Hepatic stellate cell (primary cell): Measurements from ENCODE around the gene TSGA10IP.
"Not testable (repeated sequence)": the region's sequence is repeated elsewhere in the genome, so short reads cannot be mapped to it uniquely, and the experiment has no call there.

ENCODE experiments used
- DNase-seq: peaks from one replicate; pipeline ENCODE4 v3.0.0; 2011; ENCODE audit warnings: low spot score

The TSGA10IP gene

DNA sequence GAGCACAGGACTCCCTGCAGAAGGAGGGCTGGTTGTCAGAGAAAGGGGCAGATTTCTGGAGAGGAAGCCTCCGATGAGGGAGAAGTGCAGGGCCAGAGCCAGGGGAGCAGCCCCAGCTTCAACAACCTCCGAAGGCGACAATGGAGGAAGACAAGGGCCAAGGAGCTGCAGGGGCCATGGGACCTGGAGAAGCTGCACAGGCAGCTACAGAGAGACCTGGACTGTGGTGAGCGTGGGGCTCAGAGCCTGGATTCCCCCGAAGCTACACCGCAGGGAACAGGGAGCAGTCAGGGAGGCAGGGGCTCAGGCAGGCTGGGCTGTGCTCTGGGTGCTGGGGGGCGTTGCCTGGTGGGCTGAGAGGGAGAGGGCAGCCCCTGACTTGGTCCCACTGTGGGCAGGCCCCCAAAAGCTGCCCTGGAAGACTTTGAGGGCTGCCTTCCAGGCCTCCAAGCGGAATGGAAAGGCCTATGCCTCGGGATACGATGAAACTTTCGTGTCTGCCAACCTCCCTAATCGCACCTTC, 2.4 kb downstream of the TSGA10IP start:
- DNase-seq, result no peak

DNA sequence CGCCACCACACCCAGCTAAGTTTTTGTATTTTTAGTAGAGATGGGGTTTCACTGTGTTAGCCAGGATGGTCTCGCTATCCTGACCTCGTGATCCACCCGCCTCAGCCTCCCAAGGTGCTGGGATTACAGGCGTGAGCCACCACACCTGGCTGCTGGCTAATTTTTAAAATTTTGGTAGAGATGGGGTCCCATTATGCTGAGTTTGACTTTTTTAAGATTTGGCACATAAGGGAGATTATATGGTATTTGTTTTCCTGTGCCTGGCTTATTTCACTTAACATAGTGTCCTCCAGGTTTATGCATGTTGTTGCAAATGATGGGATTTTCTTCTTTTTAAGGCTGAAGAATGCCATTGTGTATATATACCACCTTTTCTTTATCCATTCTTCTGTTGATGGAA, 5.4 kb downstream of the TSGA10IP start:
- not testable (repeated sequence) for DNase-seq

DNA sequence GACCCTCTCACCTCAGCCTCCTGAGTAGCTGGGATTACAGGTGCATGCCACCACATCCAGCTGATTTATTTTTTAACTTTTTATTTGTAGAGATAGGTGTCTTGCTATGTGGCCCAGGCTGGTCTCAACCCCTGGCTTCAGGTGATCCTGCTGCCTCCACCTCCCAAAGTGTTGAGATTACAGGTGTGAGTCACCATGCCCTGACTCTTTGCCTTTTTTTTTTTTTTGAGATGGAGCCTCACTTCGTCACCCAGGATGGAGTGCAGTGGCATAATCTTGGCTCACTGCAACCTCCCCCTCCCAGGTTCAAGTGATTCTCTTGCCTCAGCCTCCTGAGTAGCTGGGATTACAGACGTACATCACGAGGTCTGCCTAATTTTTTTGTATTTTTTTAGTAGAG, 6.4 kb downstream of the TSGA10IP start:
- not testable (repeated sequence) for DNase-seq

DNA sequence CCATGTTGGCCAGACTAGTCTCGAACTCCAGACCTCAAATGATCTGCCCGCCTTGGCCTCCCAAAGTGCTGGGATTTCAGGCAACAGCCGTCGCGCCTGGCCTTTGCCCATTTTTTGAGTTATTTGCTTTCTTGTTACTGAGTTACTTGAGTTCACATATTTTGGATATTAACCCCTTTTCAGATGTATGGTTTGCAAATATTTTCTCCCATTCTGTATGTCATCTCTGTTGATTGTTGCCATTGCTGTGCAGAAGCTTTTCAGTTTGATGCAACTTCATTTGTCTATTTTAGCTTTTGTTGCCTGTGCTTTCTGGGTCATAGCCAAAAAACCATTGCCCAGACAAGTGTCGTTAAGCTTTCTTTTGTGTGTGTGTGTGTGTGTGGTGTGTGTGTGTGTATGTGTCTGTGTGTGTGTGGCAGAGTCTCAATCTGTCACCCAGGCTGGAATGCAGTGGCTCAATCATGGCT, 6.8 kb downstream of the TSGA10IP start:
- no peak for DNase-seq

DNA sequence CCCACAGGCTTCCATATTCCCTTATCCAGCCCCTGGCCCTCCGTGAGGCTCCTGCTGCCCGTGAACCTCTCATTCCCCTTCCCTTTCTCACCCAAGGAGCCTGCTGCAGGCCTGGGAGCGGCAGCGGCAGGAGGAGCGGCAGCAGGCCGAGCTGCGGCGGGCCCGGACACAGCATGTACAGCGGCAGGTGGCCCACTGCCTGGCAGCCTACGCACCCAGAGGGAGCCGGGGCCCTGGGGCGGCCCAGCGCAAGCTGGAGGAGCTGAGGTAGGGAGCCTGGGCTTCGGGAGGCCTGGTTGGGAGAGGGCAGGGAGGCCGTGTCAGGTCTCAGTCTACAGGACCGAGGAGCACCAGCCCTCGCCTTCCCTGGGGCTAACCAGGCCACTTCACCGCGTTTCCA, 8.2 kb downstream of the TSGA10IP start:
- no peak for DNase-seq

DNA sequence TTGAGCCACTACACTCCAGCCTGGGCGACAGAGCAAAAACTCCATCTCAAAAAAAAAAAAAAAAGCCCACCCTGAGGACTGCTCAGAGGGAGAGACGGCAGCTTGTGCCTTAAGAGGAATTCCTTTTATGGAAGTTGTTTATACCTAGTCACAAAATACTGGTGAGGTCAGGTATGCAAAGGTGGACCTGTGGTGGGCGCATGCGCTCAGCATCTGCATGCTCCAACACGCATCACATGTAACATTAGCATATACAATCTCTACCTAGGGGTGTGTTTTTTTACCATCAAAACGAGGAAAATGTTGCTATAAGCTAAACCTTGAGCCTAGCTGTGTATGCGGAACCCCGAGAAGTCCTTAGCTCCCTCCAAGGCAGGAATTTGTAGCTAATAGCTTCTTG, 9.5 kb downstream of the TSGA10IP start:
- DNase-seq, result no peak

DNA sequence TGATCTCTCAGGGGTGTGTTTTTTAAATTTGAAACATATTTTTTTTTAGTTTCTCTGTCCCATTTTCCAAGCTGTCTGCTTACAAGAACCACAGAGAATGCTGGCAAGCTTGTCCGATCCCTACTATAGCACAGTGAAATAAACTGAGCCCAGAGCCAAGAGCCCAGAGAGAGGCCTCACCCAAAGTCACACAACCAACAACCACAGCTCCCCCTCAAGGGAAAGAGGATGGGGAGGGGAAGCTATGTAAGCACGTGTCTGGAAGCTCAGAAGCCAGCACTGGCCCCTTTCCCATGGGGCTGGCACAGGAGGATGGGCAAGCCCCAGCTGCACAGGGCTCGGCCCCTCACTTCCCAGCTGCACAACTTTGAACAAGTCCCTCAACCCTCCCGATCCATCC, 13.0 kb downstream of the TSGA10IP start:
- no peak for DNase-seq

DNA sequence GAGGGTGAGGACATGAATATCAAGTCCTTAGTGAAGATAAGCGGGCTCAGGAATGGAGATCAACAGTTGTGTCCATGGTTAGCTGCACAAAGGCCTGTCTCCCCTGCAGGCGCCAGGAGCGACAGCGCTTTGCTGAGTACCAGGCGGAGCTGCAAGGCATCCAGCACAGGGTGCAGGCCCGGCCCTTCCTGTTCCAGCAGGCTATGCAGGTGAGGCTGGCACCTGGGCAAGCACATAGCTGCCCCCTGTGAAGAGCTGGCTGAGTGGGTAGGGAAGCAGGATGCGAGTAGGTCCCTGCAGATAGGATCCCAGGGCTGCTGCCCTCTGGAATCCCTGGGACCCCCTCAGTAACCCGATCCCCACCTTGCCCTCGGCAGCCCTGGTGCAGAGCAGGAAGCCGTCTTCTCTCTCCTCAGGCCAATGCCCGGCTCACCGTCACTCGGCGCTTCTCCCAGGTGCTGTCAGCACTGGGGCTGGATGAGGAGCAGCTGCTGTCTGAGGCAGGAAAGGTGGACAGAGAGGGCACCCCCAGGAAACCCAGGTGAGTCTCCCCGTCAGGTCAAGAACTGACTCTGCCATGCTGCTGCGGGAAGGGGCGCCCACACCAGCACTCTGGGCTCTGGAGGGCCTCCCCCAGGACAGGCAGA, 13.6 kb downstream of the TSGA10IP start:
- DNase-seq, result no peak

DNA sequence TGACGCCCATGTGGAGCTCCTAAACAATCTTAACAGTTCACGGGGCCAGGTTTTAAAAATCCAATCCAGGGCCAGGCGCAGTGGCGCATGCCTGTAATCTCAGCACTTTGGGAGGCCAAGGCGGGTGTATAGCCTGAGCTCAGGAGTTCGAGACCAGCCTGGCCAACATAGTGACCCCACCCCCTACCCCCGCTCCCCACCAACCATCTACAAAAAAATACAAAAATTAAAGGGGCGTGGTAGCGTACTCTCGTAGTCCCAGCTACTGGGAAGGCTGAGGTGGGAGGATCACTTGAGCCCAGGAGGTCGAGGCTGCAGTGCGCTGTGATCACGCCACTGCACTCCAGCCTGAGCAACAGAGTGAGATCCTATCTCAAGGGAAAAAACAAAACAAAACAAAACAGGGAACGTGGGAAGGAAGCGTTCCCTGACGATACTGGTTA, 15.6 kb downstream of the TSGA10IP start:
- no peak for DNase-seq

DNA sequence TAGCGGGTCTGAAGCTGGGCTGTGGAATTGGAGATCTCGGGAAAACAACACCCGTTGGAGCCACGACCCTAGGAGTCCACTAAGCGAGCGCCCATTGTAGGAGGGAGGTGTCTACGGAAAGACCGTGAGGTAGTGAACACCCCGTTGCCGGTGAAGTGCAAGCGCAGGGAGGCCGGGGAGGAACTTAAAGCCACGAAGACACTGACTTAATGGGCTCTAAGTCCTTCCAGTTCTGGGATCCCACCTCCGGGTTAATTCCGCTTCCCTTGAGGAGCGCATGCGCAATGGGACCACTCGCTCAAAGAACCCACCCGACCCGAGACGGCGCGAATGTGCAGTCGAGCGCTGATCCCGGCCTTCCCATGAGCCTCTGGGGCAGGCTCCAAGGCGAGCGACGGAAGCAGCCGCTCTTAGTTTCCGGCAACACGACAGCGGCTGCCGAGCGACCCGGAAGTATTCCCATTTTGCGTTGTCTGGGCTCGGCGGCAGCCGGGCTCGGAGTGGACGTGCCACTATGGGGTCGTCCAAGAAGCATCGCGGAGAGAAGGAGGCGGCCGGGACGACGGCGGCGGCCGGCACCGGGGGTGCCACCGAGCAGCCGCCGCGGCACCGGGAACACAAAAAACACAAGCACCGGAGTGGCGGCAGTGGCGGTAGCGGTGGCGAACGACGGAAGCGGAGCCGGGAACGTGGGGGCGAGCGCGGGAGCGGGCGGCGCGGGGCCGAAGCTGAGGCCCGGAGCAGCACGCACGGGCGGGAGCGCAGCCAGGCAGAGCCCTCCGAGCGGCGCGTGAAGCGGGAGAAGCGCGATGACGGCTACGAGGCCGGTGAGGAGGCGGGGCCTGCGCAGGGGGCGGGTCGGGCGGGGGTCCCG, 16.2 kb downstream of the TSGA10IP start, which contains the start of gene SART1:
Gene SART1, plus strand, starts transcription at position 468 of the 874 bp plus-strand sequence. Its CDS starts 47 bp downstream, at position 515.
- DNase-seq, result peak; percentile 100

DNA sequence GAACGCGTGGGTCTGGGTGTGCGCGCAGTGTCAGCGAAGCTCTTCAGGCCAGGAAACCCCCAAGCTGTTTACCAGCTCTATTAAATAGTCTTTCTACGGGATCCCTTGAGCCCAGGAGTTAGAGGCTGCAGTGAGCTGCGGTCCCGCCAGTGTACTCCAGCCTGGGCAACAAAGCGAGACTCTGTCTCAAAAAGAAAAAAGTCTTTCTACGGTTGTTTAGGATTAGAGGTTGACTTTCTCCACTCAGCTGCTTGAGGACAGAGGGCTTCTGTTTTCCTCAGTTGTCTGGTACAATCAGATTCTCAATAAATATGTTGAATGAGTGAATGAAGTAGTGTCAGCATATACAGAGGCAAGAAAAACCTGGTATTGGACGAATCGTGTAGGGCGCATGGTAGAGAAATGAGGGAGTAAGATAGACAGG, 16.9 kb downstream of the TSGA10IP start:
- no peak for DNase-seq

DNA sequence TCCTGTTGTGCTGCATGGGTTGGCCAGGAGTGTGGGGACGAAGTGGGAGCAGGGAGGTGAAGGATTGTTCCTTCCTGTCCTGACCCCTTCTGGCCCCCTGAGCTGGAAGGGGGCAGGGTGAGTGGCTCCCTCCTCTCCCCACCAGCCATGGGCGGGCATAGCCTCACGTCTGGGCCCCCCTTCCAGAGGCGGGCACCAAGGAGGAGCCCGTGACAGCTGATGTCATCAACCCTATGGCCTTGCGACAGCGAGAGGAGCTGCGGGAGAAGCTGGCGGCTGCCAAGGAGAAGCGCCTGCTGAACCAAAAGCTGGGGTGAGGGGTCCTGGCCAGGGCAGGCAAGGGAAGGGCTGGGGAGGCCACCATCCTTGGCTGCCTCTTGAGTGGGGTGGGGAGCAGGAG, 19.6 kb downstream of the TSGA10IP start:
- no peak for DNase-seq

DNA sequence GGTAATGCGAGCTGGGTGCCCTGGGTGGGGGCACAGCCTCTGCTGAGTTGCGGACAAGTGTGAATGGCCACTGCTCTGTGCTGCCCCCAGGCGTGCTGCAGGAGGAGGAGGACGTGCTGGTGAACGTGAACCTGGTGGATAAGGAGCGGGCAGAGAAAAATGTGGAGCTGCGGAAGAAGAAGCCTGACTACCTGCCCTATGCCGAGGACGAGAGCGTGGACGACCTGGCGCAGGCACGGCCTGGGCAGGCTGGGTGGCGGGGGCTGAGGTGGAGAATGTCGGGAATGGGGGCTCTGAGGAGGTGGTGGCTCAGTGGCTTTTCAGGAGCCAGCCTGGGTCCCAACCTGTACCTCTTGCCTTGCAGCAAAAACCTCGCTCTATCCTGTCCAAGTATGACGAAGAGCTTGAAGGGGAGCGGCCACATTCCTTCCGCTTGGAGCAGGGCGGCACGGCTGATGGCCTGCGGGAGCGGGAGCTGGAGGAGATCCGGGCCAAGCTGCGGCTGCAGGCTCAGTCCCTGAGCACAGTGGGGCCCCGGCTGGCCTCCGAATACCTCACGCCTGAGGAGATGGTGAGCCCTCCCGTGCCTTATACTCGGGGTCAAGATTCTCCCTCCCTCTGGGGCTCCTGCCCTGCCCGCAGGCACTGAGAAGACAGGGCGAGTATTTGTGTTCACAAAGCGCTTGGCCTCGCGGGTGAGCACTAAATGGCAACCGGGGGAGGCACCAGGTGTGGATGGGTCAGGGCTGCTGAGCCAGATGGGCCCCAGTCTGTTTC, 20.9 kb downstream of the TSGA10IP start:
- DNase-seq, result no peak

DNA sequence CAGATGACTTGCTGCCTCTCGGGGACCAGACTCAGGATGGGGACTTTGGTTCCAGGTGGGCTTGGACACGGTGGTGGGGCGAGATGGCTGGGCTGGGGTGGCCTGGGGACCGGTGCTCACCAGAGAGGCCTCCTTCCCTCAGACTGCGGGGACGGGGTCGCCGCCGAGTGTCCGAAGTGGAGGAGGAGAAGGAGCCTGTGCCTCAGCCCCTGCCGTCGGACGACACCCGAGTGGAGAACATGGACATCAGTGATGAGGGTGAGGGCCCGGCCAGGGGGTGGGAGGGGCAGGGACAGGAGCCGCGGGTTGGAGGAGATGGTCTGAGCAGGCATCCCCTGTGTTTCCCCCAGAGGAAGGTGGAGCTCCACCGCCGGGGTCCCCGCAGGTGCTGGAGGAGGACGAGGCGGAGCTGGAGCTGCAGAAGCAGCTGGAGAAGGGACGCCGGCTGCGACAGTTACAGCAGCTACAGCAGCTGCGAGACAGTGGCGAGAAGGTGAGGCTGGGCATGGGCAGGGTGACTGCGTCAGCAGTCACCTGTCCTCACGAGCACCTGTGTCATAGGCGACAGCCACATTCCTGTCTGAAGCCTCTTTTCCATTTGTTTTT, 22.2 kb downstream of the TSGA10IP start:
- no peak for DNase-seq

DNA sequence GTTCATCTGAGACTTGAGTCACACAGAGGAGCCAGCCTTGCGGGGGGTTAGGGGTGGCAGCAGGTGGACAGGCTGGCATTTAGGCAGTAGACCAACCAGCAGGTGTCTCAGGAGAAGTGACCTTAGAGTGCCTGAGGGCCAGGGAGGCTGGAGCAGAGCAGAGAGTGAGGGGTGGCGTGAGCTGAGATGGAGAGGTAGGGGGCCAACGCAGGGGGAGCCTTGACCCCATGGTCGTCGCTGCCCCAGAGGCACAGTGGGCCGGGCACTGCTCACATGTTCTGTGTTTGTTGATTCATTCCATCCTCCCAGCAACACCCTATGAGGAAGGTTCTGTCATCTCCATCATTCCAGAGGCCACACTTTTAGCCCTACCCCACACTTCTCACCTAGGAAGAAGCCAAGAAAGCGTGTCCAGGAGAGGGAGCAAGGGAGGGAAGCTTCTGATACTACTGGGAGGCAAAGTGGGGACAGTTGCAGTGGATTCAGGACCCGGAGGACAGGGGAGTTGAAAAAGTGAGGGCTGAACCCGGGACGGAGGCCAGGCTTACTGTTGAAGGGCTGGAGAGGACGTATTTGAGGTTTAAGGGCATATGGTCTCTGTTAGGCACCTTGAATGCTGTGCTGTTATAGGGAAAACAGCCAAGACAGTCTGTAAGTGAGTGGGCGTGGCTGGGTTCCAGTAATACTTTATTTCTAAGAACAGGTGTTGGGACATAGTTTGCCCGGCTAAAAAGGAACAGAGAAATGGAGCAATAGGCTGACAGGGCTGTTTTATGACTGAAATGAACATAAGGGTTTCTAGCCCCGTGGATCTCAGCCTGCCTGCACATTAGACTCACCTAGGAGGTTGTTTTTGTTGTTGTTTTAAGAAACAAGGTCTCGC, 23.6 kb downstream of the TSGA10IP start:
- no peak for DNase-seq

DNA sequence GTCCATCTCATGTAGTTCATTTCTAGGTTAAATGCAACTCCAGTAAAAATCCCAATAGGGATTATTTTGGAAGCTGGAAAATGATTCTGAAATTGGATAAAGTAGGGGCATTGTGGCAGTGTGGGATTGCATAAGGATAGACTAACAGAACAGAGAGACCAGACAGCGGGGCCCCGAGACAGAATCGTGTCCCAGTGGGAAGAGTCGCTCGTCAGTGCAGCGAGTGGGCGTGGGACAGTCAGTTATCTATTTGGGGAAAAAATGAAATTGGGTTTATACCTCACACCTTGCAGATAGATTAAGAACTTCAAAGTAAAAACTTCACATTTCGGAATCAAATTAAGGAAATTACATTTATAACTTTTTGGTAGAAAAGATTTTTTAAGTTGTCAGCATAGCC, 26.8 kb downstream of the TSGA10IP start:
- no peak for DNase-seq

DNA sequence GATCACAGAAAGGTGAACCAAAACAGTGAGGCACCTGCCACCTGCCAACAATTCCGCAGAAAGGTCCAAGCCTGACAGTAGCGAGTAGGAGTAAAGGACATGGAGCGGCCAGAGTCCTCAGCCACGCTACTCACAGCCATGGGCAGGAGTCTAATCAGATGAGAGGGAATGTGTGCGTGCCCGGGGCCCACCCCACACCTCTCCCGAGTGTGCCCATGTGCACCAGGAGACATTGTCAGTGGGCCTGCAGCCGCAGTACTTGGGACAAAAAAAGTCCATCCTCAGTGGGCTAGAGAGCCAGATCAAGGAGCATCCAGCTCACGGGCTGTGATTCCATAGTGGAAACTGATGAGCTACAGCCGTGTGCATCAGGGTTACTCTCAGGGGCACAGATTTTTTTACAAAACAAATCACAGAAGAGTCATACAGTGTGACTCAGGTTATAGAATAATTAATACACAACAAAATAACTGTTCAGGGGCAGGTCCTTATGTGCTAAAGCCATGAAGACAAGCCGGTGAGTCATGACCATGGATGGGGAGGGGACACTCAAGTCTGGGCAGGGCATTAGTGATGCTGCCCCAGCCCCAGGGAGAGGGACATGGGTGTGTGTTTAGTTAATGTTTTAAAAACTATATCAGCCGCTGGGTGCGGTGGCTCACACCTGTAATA, 28.3 kb downstream of the TSGA10IP start:
- no peak for DNase-seq

DNA sequence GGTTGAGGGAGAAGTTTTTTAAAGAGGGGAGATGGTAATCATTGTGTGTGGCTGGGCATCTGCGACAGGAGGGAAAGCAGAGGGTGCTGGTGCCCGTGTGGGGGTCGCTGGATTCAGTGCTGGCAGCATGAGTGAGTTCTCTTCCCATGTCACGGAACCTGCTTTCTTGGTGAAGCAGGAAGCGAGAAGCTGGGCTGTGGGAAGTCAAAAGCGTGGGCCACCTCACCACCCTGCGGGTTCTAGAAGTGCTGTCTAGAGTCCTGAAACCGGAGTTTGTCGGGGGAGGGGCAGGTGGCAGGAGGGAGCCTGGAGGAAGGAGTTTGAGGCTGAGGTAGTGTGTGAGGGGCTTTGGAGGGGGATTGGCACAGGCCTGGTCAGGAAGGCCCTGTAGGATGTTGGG, 30.5 kb downstream of the TSGA10IP start:
- DNase-seq, result no peak

DNA sequence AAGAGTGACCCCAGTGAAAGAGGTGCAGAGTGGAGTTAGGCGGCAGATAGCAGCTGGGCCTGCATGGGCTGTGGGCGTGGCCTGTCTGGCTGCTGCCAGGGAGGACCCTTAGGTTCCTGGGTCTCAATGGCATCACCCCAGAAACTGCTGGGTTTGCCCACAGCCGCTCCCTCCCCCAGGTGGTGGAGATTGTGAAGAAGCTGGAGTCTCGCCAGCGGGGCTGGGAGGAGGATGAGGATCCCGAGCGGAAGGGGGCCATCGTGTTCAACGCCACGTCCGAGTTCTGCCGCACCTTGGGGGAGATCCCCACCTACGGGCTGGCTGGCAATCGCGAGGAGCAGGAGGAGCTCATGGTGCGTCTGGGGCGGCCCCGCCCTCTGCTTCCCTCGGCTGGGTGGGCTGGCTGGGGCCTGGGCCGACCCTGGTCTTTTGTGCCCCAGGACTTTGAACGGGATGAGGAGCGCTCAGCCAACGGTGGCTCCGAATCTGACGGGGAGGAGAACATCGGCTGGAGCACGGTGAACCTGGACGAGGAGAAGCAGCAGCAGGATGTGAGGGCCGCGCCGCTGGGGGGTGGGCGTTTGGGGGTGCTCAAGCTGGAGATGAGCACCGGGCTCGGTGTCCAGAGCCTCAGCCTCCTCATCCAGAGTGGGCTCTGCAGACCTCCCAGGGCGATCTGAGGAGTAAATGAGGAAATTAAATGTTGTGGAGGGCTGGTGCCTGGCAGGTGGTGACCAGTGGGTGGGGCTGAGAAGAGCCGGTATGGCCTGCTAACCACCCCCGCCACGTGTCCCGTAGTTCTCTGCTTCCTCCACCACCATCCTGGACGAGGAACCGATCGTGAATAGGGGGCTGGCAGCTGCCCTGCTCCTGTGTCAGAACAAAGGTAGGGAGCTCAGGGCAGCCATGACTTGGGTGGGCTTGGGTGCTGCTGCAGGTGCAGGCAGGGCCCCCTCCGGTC, 31.2 kb downstream of the TSGA10IP start:
- DNase-seq, result no peak
